ENCODE measurements around the gene C9orf43.
"Not testable (repeated sequence)": the region's sequence is repeated elsewhere in the genome, so short reads cannot be mapped to it uniquely, and the experiment has no call there.

Gene C9orf43

DNA sequence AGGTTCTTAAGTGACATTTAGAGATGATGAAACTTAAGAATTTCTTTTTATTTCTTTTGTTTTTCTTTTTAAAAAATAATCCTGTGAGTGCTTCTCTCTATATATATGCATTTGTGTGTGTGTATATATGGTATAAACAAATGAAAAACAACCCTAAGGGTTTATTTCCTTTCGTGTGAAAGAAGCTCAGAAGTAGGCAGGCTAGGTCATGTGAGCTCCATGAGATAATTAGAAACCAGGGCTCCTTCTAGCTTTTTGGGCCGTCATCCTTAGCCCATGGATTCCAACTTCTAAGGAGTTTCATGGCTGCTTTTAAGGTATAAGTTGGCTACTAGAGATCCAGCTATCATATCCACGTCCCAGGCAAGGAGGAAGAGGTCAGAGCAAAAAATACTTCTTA lies 11.2 kb downstream of the C9orf43 start:
- no peak for DNase-seq (ENCODE audit: low read depth)

DNA sequence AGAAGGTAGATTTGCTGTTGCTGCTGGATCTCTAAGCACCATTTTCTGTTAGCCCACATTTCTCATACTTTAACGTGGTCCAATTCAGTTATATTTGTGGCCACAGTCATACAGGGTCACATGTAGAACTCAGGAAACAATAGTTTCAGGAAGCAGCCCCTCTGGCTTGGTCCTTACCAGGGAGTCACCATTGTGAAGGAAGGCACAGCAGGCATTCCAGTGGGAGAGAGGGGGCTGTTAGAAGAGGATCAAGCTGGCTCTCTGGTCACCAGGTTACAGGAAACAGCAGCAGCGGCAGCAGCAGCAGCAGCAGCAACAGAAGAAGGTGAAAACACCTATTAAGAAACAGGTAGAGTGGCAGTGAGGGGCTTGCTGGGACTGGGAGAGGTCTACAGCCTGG lies 14.5 kb downstream of the C9orf43 start:
- no peak for DNase-seq (ENCODE audit: low read depth)

DNA sequence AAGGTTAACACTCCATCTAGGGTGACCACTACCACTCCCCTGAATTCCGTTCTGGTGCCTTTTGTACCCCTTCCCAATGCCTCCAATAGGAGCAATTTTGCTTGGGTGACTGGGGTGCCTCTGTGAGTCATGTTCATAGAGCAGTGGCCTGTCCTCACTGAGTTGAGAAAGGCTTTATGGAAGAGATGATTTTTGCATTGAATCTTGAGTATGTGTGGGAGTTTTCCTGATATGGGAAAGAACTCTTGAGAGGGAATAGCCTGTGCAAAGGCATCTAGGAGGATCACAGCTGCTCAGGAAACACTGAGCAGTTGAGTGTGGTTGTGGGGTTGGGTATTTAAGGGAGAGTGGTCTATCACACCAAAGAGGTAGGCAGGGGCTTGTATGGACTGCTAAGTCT lies 16.2 kb downstream of the C9orf43 start:
- DNase-seq (ENCODE audit: low read depth), result no peak

DNA sequence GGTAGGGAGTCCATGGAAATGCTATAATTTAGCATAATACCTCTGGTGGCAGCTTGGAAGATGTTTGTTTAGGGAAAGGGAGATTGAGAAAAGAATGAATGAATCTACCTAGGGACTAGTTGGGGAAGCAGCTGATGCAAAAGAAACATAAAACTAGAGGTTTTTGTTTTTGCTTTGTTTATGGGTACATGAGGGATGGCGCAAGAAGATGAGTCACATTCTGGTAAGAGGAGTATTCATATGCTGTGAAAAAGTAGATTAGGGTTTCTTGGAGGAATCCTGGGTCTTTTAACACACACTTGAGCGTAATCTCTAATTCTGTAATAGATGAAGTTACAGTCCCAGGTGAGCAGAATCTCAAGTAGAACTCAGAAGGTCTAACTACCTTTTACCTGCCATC lies 17.1 kb downstream of the C9orf43 start:
- DNase-seq (ENCODE audit: low read depth), result no peak

DNA sequence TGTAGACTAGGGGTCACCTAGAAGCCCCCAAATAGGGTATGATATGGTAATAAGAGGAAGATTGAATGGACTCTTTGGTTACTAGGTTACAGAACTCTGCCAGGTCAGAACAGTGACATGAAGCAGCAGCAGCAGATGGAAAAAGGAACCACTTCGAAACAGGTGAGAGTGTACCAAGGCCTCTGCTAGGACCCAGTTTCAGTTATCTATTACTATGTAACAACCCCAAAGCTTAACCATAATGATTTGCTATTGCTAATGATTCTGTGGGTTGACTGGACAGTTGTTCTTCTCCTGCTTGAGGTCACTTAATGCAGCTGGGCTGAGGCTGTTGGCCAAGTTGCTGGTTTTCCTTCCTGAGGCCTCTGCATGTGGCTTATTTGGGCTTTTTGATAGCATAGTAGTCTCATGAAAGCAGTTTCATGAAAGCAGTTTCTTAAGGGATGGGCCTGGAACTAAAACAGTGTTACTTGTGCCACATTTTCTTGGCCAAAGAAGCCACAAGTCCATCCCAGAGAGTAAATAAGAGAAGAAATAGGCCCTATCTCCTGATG lies 17.6 kb downstream of the C9orf43 start:
- DNase-seq (ENCODE audit: low read depth), result no peak

DNA sequence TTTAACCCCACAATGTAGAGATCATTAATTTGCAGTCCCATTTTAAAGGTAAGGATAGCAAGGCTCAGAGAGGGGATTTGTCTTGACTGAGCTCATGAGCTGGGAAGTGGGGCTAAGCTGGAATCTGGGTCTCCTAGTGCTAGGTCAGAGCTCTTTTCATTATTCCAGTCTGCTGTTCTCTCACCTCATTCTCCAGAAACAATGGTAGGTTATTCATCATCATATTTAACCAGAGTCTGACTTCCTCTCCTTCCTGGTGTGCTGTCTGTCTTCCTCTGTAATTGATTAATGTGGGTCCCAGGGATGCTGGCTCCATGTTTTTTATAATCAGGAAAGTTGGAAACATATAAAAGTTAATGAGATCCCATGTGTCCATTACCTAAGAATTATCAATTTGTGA lies 20.6 kb downstream of the C9orf43 start:
- DNase-seq (ENCODE audit: low read depth), result no peak

DNA sequence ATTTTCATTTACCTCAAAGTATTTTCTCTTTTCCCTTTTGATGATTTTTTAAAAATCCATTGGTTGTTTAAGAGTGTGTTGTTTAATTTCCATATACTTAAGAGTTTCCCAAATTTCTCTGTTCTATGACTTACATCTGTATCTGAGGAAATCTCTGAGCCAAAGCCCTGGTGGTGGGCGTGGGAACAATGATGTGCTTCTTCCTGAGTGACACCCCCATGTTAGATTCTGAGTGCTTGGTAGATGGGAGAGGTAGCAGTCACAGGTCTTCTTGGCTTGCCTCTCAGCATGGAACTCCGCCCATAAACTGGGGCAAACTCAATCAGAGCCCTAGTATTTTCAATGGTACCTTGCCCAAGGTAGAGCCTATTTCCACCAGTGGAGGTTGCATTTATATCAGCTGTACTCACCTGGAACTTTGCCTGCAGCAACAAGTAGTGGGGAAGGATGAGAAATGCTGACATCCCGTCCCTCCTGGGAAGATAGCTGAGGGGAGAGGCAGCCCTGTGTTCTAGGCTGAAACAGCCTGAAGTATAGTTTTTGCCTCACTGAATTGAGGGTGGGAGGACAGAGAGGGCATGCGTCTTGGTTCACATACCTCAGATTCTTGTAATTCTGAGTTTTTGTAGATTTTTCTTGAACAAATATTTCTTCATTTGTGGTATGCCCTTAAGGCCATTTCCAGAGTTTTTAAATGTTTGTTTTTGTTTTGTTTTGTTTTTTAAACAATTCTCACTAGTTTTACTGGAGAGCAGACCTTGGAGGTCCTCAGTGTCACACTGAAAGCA lies 26.4 kb downstream of the C9orf43 start:
- no peak for DNase-seq (ENCODE audit: low read depth)

DNA sequence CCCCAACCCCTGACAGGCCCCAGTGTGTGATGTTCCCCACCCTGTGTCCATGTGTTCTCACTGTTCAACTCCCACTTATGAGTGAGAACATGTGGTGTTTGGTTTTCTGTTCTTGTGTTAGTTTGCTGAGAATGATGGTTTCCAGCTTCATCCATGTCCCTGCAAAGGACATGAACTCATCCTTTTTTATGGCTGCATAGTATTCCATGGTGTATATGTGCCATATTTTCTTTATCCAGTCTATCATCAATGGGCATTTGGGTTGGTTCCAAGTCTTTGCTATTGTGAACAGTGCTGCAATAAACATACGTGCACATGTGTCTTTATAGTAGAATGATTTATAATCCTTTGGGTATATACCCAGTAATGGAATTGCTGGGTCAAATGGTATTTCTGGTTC lies 27.2 kb downstream of the C9orf43 start:
- not testable (repeated sequence) for DNase-seq (ENCODE audit: low read depth)

DNA sequence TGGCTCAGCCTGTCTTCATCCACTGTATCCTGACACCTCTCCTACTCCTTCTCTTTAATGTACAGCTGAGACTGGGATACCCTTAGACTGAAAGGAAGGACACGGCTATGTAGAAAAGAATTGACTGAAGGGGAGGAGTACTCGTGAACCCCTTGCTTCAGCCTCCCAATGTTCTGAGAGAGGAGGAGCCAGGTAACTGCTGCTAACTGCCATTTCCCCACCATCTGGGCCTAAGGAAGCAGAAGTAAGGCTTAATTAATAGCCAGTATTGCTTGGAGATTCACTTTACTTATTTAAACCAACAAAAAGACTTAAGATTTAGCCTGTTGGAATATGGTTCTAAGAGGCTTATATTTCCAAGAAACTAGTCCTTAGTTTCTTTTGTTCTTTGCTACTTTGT lies 34.2 kb downstream of the C9orf43 start:
- DNase-seq (ENCODE audit: low read depth), result no peak

DNA sequence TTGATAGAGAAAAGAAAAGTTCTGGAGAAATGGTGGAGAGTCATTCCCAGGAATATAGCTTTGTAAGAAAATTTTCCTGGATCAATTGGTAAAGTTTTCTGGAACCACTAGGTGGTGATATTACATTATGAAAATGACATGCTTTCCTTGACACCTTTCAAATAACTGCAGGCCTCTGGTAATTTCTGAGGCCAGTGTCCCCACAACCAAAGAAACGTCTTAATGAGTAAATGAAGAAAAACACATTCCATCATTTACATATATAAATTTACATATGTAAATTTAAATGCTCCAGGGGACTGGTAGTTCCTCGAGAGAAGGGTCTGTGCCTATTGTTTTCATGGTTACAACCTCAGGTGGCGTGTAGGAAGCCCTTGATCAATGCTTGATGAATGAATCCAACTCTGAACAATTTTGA lies 35.8 kb downstream of the C9orf43 start:
- no peak for DNase-seq (ENCODE audit: low read depth)

DNA sequence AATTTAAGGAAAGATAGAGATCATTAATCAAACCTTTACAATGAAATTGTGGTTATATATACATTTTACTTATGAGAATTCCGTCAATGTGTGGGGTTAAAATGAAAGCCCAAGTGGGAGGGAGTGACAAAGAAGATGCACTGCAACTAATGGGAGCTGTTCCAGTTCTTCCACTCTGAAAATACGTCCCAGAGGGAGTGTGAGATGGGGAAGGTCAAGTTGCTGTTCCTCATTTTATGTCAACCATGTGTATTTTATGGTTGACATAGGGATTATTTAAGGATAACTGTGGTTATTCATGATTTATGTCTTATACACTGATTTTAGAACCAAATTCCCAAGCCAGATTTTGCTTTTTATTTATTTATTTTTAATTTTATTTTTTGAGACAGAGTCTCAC lies 38.8 kb downstream of the C9orf43 start:
- no peak for DNase-seq (ENCODE audit: low read depth)

DNA sequence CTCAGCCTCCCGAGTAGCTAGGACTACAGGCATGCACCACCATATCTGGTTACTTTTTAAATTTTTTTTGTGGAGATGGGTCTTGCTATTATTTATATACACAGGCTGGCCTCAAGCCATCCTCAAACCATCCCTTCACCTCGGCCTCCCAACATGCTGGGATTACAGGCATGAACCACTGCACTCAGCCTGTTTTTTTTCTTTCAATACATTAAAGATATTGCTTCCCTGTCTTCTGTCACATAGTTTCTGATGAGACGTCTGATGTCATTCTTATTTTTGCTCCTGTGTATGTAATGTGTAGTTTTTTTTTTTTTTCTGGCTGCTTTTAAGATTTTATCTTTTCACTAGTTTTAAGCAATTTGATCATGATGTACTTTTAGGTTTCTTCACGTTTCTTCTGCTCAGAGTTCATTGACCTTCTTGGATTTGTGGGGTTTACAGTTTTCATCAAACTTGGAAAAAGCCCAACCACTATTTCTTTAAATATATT lies 41.6 kb downstream of the C9orf43 start:
- no peak for DNase-seq (ENCODE audit: low read depth)

DNA sequence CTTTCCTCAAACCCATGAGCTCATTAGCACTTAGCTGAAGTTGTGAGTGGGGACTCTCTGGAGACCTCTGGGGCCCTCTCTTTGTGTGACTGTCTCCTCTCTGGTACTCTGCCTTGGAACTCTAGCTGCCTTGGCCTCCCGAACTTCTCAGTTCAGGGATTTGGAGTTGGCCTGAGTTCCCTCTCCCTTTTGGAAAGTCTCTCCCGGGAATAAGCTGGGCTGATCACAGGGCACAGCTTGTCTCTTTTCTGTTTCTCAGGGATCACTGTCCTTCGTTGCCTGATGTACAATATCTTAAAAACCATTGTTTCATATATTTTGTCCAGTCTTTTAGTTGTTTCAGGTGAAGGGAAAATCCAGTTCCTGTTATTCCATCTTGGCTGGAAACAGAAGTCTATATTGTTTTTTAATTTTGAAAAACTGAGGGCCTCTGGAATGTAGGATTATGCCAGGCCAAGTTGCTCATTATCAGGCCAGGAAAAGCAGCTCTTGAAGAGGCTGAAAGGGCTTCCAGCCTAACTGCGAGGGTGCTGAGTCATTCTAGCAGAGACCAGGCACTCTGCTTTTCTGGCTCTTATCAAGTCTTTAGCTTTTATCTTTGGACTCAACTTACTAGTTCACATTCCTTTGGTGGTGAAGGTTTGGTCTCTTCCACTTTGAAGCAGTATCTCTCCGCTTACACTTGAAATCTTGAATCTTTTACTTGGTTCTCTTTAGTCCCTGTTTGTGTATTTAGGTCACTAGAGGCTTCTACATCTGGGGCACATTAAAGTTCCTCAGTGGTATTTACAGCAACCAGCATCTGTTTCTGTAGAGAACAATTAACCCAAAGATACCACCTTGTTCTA lies 44.6 kb downstream of the C9orf43 start:
- no peak for DNase-seq (ENCODE audit: low read depth)

DNA sequence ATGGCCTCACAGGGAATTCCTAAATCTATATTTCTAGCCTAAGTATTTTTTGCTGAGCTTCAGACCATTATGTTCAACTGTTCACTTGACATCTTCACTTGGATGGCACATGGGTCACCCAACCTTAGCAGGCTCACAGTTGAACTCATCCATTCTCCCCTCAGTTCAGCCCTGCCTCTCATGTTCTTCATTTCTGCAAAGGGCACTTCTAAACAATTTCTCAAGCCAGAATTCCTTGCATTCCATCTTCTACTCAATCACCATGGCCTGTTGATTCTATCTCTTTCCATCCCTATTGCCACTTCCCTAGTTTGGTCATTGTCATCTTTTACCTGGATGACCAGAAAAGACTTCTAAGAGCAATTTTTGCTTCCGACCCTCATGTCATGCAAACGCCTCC lies 45.7 kb downstream of the C9orf43 start:
- DNase-seq (ENCODE audit: low read depth), result no peak

DNA sequence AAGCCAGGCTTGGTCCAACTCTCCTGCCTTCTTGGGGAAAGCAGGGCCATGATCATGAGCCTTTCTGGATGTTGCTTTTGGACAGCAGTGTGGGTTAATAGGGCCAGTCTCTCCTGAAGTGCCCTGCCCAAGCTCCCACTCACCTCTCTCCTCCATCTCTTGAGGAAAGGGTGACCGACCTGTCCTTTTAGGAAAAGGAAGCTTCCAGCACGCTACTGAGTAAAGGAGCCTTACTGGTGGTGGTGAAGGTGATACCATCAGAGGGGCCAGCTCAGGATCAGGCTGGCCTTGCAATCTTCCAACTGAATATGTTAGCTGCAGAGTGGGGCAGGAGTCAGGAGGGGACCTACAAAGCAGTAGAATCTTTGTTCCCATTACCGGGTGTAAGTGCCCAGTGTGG lies 50.7 kb downstream of the C9orf43 start:
- DNase-seq (ENCODE audit: low read depth), result no peak

DNA sequence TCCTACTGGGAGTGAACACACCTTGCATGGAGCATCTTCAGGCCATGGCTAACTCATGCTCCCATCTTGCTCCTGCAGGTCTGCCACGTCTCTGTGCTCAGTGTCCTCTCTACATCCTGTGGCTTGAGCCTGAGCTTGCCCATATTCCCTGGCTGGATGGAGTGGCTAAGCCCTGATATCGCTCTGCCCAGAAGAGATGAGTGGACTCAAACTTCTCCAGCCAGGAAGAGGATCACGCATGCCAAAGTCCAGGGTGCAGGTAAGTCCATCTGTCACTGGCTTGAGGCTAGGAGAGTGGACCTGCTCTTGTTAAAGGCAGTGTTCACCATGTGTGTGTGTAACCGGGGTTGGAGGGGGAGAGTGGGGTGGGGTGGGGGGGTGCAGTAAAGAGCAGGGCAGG lies 51.4 kb downstream of the C9orf43 start:
- DNase-seq (ENCODE audit: low read depth), result no peak

DNA sequence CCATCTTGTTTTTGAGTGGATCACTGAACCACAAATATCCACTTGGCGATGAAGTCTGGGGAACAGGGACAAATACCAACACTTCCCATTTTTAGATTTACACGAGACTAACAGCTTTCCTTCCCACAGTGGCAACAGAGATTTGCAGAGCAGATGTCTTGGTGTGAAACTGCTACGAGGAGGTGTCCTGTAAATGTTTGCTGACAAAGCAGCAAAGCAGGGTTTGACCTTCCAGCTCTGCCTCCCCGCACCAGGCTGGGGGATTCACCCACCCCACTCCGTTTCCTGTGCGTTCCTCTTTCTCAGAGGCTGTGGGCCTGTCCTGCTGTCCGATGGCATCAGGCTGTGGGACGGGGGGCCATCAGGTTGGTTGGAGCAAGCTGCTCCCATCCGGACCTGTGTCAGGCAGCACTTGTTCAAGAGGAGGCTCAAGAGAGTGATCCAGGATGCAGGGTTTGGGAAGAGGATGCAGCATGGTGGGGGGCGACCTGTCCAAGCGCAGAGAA lies 52.3 kb downstream of the C9orf43 start:
- DNase-seq (ENCODE audit: low read depth), result no peak

DNA sequence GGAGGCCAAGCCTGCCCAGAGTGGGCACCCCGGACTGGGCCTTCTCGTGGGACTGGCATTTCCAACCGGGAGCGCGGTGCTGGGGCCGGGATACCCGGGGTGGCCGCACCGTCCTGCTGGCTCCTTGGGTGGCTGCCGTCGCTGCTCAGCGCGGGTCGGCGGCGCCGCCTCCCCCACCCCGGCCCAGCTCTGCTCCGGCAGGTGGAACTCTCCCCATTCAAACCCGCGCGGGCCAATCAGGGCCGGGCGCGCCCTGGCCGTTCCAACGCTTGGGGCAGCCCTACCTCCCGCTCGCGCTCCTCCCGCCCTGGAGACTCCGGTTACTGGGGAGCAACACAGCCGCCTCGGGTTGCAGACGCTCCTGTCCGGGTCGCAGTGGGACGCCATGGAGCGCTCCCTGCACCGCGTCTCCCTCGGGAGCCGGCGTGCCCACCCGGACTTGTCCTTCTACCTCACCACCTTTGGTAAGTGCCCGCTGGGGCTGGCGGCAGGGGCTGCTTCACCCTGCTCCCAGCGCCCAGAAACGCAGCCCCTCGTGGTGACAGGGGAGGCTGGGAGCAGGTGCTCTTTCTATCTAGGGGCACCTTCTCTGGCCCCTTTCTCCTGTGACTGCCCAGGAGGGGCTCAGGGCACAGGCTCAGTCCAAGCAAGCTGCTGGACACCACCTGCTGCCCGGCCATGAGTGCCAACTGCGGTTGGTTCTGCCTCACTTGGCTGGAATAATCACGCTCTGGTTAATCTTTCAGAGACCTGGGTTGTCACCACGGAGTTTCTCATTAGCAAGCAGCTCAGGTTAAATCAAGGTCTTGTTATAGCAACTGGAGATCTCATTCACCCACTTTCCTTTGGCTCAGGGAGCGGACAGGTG lies 53.1 kb downstream of the C9orf43 start, which contains the start of gene RGS3:
TSS of gene RGS3 (plus strand) at position 310 of the 868 bp plus-strand sequence. CDS start at position 386, 76 bp downstream.
- DNase-seq (ENCODE audit: low read depth), result no peak

DNA sequence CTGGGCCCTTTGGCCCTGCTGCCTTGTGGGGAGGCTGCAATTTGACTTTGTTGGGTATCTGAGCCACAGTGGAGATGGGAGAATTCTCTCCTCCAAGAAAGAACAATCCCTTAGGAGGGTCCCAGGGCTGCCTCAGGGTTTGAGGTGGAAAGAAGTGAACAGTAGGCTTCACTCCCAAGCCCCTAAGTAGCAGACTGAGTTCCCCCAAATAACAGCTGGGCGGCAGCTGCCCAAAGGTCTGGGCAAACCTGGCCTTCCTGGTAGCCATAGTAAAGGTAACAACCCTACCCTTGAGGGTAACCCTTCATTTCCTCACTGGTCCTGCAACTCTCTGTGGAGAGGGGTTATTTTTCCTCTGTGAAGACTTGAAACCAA lies 53.7 kb downstream of the C9orf43 start:
- no peak for DNase-seq (ENCODE audit: low read depth)

DNA sequence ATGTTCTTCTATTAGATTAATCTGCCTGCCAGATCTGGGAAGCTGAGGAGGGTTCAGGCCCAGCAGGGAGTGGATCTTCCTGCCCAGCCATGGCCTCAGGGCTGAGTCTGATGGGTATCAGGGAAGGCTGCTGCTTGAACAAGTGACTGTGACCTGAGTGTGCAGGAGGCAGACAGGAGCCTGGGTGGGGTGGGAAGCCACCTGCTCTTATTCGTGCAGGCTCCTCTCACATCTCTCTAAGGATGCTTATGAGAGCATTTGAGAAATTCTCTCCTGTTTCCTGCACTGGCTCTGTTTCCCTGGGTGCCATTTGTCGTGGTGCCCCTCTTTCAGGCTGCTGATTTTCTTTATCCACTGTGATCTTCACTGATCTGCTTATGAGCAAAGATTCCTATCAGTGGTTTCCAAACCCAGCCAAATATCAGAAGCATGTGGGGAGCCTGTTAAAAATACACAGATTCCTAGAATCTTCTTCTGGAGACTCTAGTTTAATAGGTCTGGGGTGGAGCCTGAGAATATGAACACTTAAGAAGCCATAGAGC lies 55.1 kb downstream of the C9orf43 start:
- no peak for DNase-seq (ENCODE audit: low read depth)

DNA sequence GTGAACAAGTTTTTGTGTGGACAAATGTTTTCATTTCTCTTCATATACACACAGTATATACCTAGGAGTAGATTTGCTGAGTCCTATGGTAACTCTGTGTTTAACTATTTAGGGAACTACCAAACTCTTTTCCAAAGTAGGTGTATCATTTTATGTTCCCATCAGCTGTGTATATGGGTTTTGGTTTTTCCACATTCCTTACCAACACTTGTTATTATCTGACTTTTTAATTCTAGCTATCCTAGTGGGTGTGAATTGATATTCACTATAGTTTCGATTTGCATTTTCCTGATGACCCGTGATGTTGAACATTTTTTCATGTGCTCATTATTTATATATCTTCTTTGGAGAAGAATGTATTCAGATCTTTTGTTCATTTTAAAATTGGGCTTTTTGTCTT lies 56.6 kb downstream of the C9orf43 start:
- DNase-seq (ENCODE audit: low read depth), result no peak

Measured in activated gamma-delta T cell treated with anti-CD3 and anti-CD28 coated beads, Interleukin-2, amount 50 U/mL, for 16 hours (primary cell).